Mononuclear cell (primary cell): ENCODE results near the gene BPIFA2. TPM values are rescaled to one million over a fixed set of nuclear protein-coding genes. Genes with fewer than 3 reads are reported as not detected.
"Not testable (repeated sequence)": the region's sequence is repeated elsewhere in the genome, so short reads cannot be mapped to it uniquely, and the experiment has no call there.

Experiments
- H3K27me3 ChIP-seq: 2 replicates; pipeline ENCODE4 v1.6.0; 2011; ENCODE audit warnings: low read length, control low read depth; ENCODE audit not compliant: insufficient read depth
- H3K4me1 ChIP-seq: 2 replicates; pipeline ENCODE4 v1.5.1; 2011; ENCODE audit warnings: mild to moderate bottlenecking, low read length, control low read depth; ENCODE audit not compliant: insufficient read depth
- H3K4me3 ChIP-seq: 2 replicates; pipeline ENCODE4 v1.5.1; 2011; ENCODE audit warnings: mild to moderate bottlenecking, low read length, moderate library complexity
- H3K9me3 ChIP-seq: 2 replicates; pipeline ENCODE4 v1.5.1; 2011; ENCODE audit warnings: low read depth, mild to moderate bottlenecking, control low read depth, low read length
- total RNA-seq: library from RNA; depleted of rRNA; stranded (reverse); fragments of >200 nt; gene quantifications from one replicate; pipeline ENCODE4 v1.2.3, GENCODE V29; 2012

The BPIFA2 gene
- total RNA-seq, 1 donor, result not detected

GRCh38 chr20:33175123-33175522, 7.2 kb downstream of the BPIFA2 start:
- Histone ChIP-seq H3K4me1 (no peaks in the 10 kb centered on the region), H3K27me3 (no peaks in the 10 kb centered on the region)

GRCh38 chr20:33176101-33176500, 8.1 kb downstream of the BPIFA2 start:
- Histone ChIP-seq H3K9me3 (no peaks in the 10 kb centered on the region), H3K4me1 (no peaks in the 10 kb centered on the region), H3K4me3 (no peak overlapping the region), H3K27me3 (no peaks in the 10 kb centered on the region)

More at GRCh38 chr20:33175123-33175522, 7.2 kb downstream of the BPIFA2 start:
- Histone ChIP-seq H3K4me3 (no peak overlapping the region), H3K9me3 (no peaks in the 10 kb centered on the region)

- H3K4me3 ChIP-seq, result no peak overlapping the region
- no peaks in the 10 kb centered on the region for H3K4me1 ChIP-seq
- no peaks in the 10 kb centered on the region for H3K9me3 ChIP-seq
- H3K27me3 ChIP-seq, result no peaks in the 10 kb centered on the region
Measured at GRCh38 chr20:33177866-33178265, 9.9 kb downstream of the BPIFA2 start.

GRCh38 chr20:33178726-33179125, 10.8 kb downstream of the BPIFA2 start:
- Histone ChIP-seq H3K9me3 (no peaks in the 10 kb centered on the region), H3K27me3 (no peaks in the 10 kb centered on the region), H3K4me1 (no peaks in the 10 kb centered on the region), H3K4me3 (no peak overlapping the region)

- Histone ChIP-seq H3K9me3 (no peaks in the 10 kb centered on the region), H3K4me1 (no peaks in the 10 kb centered on the region), H3K4me3 (no peak overlapping the region), H3K27me3 (no peaks in the 10 kb centered on the region)
Measured at GRCh38 chr20:33180169-33180568, 12.2 kb downstream of the BPIFA2 start.

- Histone ChIP-seq H3K27me3 (no peaks in the 10 kb centered on the region), H3K4me3 (no peak overlapping the region), H3K9me3 (no peaks in the 10 kb centered on the region), H3K4me1 (no peaks in the 10 kb centered on the region)
Measured at GRCh38 chr20:33181482-33182093, 13.6 kb downstream of the BPIFA2 start.

GRCh38 chr20:33183312-33183711, 15.4 kb downstream of the BPIFA2 start:
- no peaks in the 10 kb centered on the region for H3K27me3 ChIP-seq
- no peaks in the 10 kb centered on the region for H3K4me1 ChIP-seq
- no peak overlapping the region for H3K4me3 ChIP-seq
- H3K9me3 ChIP-seq, result no peaks in the 10 kb centered on the region

- not testable (repeated sequence) for H3K9me3 ChIP-seq
Measured at GRCh38 chr20:33185031-33185590, 17.2 kb downstream of the BPIFA2 start.

GRCh38 chr20:33187491-33187890, 19.5 kb downstream of the BPIFA2 start:
- no peaks in the 10 kb centered on the region for H3K9me3 ChIP-seq
- H3K27me3 ChIP-seq, result no peaks in the 10 kb centered on the region
- no peak overlapping the region for H3K4me3 ChIP-seq
- H3K4me1 ChIP-seq, result no peaks in the 10 kb centered on the region

More at GRCh38 chr20:33185031-33185590, 17.2 kb downstream of the BPIFA2 start:
- H3K27me3 ChIP-seq, H3K4me1 ChIP-seq, H3K4me3 ChIP-seq: not testable (repeated sequence)

GRCh38 chr20:33188421-33188820, 20.5 kb downstream of the BPIFA2 start:
- Histone ChIP-seq H3K27me3 (no peaks in the 10 kb centered on the region), H3K4me3 (no peak overlapping the region), H3K9me3 (no peaks in the 10 kb centered on the region), H3K4me1 (no peaks in the 10 kb centered on the region)

- no peaks in the 10 kb centered on the region for H3K9me3 ChIP-seq
- no peaks in the 10 kb centered on the region for H3K27me3 ChIP-seq
- no peak overlapping the region for H3K4me3 ChIP-seq
- no peaks in the 10 kb centered on the region for H3K4me1 ChIP-seq
Measured at GRCh38 chr20:33191484-33191883, 23.5 kb downstream of the BPIFA2 start.

- Histone ChIP-seq H3K4me1 (no peaks in the 10 kb centered on the region), H3K27me3 (no peaks in the 10 kb centered on the region), H3K4me3 (no peak overlapping the region), H3K9me3 (no peaks in the 10 kb centered on the region)
Measured at GRCh38 chr20:33191955-33192354, 24.0 kb downstream of the BPIFA2 start.

- H3K4me3 ChIP-seq, result no peak overlapping the region
- H3K9me3 ChIP-seq, result no peaks in the 10 kb centered on the region
- no peaks in the 10 kb centered on the region for H3K4me1 ChIP-seq
- H3K27me3 ChIP-seq, result no peaks in the 10 kb centered on the region
Measured at GRCh38 chr20:33192912-33193501, 25.0 kb downstream of the BPIFA2 start.

- H3K9me3 ChIP-seq, result no peaks in the 10 kb centered on the region
- H3K4me3 ChIP-seq, result no peak overlapping the region
- no peaks in the 10 kb centered on the region for H3K27me3 ChIP-seq
Measured at GRCh38 chr20:33199026-33199425, 31.1 kb downstream of the BPIFA2 start.

GRCh38 chr20:33202451-33202850, 34.5 kb downstream of the BPIFA2 start:
- H3K4me1 ChIP-seq, result no peaks in the 10 kb centered on the region
- no peak overlapping the region for H3K4me3 ChIP-seq
- no peaks in the 10 kb centered on the region for H3K27me3 ChIP-seq
- H3K9me3 ChIP-seq, result no peaks in the 10 kb centered on the region

More at GRCh38 chr20:33199026-33199425, 31.1 kb downstream of the BPIFA2 start:
- no peaks in the 10 kb centered on the region for H3K4me1 ChIP-seq

GRCh38 chr20:33203444-33203843, 35.5 kb downstream of the BPIFA2 start:
- Histone ChIP-seq H3K4me3 (no peak overlapping the region), H3K4me1 (no peaks in the 10 kb centered on the region), H3K27me3 (no peaks in the 10 kb centered on the region), H3K9me3 (no peaks in the 10 kb centered on the region)
